Ishikawa (cell line): ENCODE results near the gene CA14.

Experiments used
- NFIC ChIP-seq: IDR thresholded peaks from 2 replicates; pipeline ENCODE4 v1.6.1; 2012
- TCF12 ChIP-seq: IDR thresholded peaks from 2 replicates; pipeline ENCODE4 v1.6.1; 2012; ENCODE audit warnings: low read depth

GRCh38 chr1:150236614-150237100, 20.9 kb upstream of the CA14 start:
- TF ChIP-seq TCF12 (no peak), NFIC (no peak)
